GM19239 (cell line): ENCODE measurements around the gene CUX1.
"Not testable (repeated sequence)": the region's sequence is repeated elsewhere in the genome, so short reads cannot be mapped to it uniquely, and the experiment has no call there.

Experiments
- DNase-seq: peaks from one replicate; pipeline ENCODE4 v3.0.0; 2011; ENCODE audit warnings: low spot score; ENCODE audit not compliant: insufficient read length
- FAIRE-seq: peaks from 2 replicates; lab custom pipeline; 2011; peaks lifted over from hg19 to GRCh38; lab: Jason Lieb, UNC

Gene CUX1

DNA sequence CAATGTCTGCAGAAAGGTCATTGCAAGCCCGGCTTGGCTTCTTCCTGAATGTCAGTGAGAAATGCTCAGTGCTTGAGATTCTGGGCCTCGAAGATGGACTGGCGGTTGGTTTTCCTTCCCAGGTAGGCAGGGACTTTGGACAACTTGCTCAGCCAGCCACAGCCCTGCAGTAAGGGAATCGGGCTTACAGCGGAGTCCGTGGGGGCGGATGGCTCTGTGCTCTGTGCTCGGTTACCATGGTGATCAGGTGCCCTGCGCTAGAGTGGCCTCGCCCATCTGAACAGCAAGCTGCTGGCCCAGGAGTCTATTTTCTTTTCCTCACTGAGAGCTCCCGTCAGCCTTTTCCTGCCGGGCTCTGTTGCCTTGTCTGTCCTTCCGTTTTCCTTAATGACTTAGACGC lies 391.4 kb downstream of the CUX1 start:
- no peak for FAIRE-seq

DNA sequence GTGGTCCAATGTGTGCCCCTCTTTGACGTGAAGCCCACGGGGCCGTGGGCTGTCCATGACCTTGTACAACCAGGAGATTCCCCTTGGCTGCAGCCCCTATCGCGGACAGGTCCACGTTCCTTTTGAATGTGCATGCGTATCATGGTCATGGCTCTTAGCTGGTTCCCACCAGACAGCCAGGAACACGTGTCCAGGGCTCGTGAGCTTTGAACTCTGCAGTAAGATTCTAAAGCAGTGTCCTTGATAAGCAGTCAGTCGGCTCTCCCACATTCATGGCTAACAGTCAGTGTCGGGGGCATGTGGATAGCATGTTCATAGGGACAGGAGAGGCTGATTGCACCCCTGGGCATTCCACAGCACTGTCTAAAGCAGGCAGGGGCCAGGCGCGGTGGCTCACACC lies 393.4 kb downstream of the CUX1 start:
- DNase-seq (no peak), FAIRE-seq (no peak)

More for the DNA sequence above, 391.4 kb downstream of the CUX1 start:
- DNase-seq, result no peak

DNA sequence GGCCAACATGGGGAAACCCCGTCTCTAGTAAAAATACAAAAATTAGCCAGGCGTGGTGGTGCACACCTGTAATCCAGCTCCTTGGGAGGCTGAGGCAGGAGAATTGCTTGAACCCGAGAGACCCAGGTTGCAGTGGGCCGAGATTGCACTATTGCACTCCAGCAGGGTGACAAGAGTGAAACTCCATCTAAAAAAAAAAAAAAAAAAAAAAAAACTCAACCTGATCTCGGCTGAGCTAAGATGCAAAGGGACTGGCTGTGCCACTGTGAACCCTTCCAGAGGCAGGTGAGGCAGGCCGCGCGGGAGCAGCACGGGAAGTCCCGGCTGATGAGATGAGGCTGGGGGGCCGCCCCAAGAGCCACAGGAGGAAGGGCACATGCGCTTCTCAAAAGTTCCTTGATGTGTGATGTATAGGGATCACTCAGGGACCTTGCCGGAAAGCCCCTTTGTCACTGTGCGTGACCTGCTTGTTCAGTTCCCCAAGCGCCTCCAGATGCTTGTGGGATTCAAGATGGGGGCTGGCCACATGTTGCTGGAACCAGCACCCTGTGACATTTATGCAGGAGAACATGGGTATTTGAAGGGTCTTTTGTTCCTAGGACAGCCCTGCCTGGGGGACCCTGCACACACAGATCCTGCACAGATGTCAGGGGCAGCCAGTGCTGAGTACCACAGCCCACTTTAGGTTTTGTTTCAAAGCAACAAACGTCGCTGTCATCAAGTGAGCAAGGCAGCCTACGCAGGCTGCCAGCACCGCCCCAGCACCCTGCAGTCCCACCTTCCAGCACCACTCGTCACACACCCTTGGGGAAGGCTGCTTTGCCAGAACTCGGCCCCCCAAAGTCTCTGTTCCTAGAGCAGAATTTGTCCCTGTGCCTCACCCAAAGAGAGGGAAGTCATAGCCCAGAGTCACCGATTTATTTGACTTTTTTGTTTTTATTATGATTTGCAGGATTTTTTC lies 394.4 kb downstream of the CUX1 start:
- no peak for FAIRE-seq
- peak; percentile 24 for DNase-seq

DNA sequence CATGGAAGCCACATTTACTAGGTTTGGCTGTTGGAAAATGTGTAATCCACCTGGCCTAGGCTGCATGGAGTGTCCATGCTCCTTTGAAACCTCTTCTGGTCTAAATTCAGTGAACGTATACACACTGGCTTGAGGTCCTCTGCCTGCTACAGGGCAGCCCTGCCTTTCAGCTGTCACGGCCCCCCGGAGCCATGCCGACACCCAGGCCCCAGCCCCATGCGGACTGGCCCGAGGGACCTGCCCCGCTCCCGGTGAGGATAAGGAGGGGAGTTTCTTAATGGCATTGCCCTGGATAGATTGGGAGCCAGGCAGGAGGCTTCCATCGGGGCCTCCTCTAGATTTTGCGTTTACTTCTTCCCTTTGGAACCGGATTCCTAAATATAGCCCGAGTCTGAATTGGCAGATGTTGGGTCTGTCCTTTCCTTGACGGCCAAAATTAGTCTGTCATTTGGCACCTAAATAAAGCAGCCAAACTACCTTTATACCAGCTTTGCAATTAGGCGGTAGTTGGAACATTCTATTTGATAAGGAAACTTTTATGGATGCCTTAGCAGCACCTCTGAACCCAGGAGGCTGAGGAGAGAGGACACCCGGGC lies 397.1 kb downstream of the CUX1 start:
- DNase-seq (no peak), FAIRE-seq (no peak)

DNA sequence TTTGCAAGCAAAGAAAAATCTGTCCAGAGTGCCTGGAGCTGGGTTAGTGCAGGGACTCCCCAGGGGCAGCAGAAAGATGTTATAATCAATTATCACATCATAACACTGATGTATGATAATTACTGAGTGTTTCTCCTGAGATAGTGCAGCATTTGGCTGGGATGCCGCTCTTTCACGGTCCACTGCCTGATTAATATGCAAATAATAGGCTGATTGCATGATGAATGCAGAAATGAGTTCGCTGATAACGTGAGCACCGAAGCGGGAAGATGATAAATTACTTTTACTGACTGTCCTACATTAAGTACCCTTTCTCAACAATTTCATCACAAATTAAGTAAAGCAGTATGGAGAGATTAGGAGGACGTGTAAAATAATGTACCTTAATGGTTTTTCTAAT lies 397.8 kb downstream of the CUX1 start:
- FAIRE-seq, result no peak
- DNase-seq, result no peak

DNA sequence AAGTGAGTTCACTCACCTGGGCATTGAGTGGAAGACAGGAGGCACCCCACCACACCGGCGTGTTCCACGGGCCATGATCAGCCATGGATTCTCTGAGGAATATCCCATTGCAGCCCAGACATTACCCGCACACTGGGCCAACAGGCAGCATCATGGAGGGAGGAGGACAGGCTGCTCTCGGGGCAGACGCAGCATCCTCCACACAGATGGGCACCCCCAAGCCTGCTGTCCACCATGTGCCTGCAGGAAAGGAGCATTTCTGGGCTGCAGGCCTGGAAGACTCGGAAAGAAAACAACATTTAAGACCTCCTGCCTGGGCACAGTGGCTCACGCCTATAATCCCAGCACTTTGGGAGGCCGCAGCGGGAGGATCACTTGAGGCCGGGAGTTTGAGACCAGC lies 398.3 kb downstream of the CUX1 start:
- DNase-seq (no peak), FAIRE-seq (no peak)

DNA sequence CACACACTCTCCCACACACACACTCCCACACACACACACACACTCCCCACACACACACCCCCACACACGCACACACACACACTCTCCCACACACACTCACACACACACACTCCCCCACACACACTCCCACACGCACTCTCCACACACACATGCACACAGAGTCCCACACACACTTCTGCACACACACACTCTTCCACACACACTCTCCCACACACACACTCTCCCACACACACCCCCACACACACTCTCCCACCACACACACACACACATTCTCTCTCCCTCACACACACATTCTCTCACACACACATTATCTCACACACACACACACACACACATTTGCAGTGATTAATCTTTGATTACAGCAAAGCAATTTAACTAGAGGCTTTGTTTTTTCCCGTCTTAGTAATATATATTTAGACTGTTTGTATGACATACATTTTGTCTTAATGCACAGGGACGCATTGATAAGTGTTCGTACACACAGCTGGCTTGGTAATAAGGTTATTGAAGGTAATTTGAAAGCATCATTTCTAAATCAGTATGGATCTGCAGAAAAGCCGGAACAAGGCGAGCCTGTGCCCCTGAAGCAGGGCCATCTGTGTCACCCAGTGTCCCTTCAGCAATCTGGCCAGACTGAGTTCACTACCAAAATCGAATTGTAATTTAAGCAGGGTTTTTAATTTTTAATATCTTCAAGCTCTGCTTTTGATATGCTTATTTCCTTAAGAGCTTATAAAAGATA lies 399.3 kb downstream of the CUX1 start:
- FAIRE-seq, result no peak
- no peak for DNase-seq

DNA sequence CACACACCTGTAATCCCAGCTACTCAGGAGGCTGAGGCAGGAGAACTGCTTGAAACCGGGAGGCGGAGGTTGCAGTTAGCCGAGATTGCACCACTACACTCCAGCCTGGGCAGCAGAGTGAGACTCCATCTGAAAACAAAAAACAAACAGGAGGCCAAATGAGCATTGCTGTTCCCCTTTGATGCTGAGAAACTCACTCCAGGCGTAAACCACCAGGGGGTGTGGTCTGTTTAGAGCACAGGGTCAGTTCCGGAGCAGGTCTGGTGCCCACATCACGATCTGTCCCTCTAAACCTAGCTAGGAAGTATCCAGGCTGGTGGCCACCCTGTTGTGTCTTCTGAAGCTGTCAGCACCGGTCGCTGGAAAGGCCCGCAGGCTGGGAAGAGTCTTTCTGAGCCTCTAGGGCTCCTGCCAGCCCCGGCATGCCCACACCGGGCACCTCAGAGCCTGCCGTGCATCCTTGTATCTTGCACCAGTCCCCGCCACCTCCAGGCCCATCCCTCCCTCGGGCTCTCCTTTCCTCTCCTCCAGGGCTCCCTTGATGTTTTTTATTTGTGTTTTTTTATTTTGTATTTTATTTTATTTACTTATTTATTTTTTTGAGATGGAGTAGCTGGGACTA lies 402.9 kb downstream of the CUX1 start:
- DNase-seq, result no peak
- FAIRE-seq, result no peak

DNA sequence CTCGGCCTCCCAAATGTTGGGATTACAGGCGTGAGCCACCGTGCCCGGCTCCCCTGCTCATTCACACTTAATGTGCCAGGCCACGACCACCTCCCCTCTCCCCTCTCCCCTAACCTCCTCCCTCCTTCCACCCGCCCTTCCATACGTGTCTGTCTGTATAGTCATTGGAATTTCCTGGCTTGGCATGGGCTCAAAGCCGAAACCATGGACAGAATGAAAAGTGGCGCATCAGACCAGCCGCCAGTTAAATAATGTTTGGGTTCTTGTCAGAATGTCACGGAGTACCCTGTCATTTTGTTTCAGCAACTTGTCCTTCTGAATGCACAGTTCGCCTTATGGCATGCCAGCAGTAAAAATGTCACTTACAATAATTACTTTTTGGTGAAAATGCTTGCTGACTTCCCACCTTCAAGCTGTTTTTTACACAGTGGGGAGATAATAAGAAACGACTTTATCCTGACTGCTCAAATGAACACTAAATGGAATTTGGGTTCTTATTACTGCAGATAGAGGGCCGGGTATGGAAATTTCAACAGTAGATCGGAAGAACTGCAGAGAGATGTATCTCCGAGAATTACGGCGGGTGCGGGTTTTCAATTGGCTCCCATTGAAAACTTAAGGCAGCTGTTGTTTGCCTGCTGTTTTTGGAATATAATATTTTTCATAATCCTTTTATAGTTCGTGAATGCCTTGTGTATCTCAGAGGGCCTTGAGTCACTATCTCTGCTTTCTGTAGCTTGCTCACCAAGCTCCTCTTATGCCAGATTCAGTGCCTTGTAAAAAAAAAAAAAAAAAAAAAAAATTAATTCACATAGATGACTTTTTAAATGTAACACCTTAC lies 403.8 kb downstream of the CUX1 start:
- FAIRE-seq (no peak), DNase-seq (no peak)

DNA sequence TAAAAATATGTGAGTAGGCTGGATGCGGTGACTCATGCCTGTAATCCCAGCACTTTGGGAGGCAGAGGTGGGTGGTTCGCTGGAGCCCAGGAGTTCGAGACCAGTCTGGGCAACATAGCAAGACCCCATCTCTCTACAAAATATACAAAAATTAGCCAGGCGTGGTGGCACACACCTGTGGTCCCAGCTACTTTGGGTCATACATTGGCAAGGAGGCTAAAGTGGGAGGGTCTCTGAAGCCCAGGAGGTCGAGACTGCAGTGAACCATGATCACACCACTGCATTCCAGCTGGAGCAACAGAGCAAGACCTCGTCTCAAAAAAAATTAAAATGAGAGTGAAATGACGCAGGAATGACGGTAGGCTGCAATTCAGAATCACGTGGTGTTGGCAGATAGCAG lies 404.5 kb downstream of the CUX1 start:
- no peak for FAIRE-seq
- no peak for DNase-seq

DNA sequence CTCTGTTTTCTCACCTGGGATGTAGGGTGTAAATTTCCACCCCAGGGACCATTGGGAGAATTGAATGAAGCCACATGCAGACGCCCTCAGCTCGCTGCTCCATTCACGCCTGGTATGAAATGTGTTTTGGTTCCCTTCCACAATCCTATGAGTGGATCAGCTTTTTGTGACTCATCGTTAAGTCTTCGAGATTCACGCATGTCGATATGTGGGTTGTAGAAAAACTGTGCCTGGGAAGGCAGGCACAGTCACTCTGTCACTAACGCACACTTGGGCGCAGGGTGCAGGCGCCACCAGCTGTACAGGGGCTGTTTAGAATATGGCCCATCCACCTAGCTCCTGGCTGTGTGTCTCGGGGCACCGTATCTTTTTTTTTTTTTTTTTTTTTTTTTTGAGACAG lies 405.0 kb downstream of the CUX1 start:
- FAIRE-seq, result no peak
- DNase-seq, result no peak

DNA sequence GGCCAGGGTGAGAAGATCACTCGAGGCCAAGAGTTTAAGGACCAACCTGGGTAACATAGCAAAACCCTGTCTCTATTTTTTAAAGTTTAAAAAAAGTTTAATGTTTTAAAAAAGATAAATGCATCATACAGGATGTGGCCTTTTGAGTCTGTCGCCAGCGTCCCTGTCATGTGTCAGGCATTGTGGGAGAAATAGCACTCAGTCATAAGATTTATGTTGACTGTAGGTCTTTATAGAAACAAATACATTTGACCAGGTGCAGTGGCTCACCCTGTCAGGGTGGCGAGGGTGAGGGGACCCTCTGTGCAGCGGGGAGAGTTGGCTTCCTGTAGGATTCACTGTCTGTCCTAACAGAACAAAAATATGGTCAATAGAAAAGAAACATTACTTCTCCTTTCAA lies 405.8 kb downstream of the CUX1 start:
- no peak for DNase-seq
- no peak for FAIRE-seq

DNA sequence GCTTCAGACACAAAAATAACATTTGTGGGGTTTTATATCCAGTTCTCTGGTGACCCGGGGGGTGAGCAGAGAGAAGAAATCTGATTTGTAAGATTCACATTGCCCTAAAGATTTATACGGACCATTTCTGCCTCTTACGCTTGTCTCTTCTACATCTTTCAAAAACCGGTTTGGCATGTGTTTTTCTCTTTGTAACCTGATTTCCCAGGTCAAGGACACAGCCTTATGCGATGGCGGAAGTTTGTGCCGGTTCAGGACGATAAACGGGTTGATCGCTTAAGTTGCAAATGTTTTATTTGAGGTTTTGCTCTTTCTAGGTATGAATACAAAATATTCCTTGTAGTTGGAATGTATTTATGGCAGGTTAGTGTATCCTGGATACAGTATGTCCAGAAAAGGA lies 407.6 kb downstream of the CUX1 start:
- no peak for FAIRE-seq
- DNase-seq, result no peak

DNA sequence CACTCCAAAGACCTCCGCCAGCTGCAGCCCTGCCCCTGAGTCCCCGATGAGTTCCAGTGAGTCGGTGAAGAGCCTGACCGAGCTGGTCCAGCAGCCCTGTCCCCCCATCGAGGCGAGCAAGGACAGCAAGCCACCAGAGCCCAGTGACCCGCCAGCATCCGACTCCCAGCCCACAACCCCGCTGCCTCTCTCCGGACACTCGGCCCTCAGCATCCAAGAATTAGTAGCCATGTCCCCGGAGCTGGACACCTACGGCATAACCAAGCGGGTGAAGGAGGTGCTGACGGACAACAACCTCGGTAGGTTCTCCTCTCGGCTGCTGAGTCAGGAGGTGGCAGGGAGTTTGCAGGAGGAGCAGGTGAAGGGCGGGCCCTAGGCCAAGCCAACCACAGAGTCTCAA lies 409.9 kb downstream of the CUX1 start:
- no peak for FAIRE-seq
- no peak for DNase-seq

DNA sequence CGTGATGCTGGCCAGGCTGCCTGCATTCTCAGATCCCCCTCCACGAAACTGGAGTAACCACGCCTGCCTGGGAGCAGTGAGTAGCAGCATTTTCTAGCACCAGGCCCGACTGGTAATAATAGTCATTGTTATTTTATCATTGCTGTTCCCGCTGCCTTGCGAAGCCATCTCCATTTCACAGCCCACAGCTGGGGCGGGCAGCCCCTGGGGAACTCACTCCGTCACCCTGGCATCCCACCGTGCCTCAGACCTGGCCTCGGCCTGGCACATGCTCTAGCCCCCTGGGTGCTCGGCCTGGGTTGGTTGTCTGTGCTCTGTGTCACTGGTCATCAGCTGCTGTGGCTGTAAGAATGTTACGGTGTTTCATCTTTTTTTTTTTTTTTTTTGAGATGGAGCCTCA lies 411.5 kb downstream of the CUX1 start:
- FAIRE-seq, result no peak
- no peak for DNase-seq

DNA sequence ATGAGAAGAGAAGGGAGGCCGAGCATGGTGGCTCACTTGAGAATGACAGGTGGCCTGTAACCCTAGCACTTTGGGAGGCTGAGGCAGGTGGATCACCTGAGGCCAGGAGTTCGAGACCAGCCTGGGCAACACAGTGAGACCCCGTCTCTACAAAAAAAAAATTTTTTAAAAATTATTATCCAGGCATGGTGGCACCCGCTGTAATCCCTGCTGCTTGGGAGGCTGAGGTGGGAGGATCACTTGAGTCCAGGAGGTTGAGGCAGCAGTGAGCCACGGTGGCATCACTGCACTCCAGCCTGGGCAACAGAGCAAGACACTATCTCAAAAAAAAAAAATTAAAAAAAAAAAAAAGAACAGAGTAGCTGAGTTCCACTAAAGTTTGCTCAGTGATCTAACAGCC lies 412.7 kb downstream of the CUX1 start:
- FAIRE-seq, DNase-seq: not testable (repeated sequence)

DNA sequence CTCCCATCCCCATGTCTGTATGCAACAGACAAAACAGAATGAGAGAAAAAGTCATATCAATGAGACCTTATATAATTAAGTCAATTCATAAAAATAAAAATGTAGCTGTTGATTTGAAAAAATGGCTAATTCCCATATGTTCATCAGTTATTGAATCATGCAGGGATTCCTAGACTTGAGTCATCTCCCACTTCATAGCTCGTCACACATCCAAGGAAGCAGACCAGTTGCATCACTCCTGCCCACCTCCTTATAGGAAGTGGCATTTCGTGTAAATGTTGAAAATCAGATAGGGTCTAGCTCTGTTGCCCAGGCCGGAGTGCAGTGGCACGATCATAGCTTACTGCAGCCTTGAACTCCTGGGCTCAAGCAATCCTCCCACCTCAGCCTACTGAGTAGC lies 413.2 kb downstream of the CUX1 start:
- DNase-seq, result no peak
- no peak for FAIRE-seq

DNA sequence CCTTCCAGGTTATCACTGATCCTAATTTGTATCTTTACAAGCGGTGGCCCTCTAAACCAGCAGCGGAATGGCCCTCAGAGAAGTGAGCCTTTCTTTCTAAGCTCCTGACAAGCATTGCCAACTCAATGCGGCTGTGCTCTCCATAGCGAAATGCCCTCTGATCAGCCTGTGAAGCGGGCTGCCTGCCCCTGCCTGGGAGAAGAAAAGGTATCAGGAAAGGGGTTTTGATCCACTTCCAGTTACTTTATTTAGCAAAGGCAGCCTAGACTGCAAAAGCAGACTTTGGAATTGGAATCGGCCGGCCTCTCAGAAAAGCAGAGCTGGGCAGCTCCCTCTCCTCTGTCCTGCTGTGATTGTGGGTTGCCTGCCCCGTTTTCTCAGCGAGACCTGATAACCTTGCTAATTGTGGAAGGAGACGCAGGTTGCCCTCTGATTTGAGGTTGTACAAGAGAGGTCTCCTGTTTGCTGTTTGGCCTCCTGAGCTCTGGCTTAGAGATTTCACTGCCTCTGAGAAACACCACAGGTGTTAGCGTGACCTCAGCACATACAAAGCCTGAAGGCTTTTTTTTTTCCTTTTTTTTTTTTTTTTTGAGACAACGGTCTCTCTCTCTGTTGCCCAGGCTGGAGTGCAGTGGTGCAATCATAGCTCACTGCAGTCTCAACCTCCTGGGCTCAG lies 415.3 kb downstream of the CUX1 start:
- no peak for DNase-seq
- no peak for FAIRE-seq

DNA sequence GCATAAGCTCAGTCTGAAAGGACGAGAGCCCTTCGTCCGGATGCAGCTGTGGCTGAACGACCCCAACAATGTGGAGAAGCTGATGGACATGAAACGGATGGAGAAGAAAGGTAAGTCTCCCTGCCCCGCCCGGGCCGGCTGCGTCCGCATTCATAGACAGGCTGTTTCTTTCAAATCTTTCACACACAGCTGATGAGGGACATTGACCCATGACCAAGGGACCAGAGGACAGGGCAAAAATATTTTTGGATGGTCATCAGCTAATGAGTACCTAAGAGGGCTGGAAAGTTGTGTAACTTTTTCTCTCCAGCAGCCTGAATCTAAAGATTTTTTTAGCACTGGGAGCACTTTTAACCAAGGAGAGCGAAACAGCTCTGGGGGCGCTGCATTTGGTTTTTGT lies 416.7 kb downstream of the CUX1 start:
- no peak for DNase-seq
- FAIRE-seq, result no peak
